Kidney epithelial cell (primary cell): ENCODE measurements around the gene KCTD8. TPM values are rescaled to one million over a fixed set of nuclear protein-coding genes. Genes with fewer than 3 reads are reported as not detected.

Experiments used
- DNase-seq: peaks from one replicate; pipeline ENCODE4 v3.0.0-alpha.2; 2010; ENCODE audit warnings: low read depth
- H3K27me3 ChIP-seq: 2 replicates; pipeline ENCODE4 v1.6.0; 2011; ENCODE audit warnings: low read length; ENCODE audit not compliant: control insufficient read depth, insufficient read depth
- H3K36me3 ChIP-seq: 2 replicates; pipeline ENCODE4 v1.5.1; 2011; ENCODE audit warnings: low read length; ENCODE audit not compliant: control insufficient read depth, insufficient read depth
- H3K4me3 ChIP-seq: 2 replicates; pipeline ENCODE4 v1.5.1; 2011; ENCODE audit warnings: low read depth, mild to moderate bottlenecking, control low read depth, low read length
- total RNA-seq: library from RNA; depleted of rRNA; stranded (reverse); fragments of >200 nt; gene quantifications from 2 replicates; pipeline ENCODE4 v1.2.3, GENCODE V29; 2015
- TF ChIP-seq, protein P1 (sequence below): IDR thresholded peaks from 2 replicates; pipeline ENCODE4 v1.5.1; 2011; ENCODE audit warnings: mild to moderate bottlenecking, moderate library complexity, low read length, control low read depth, inconsistent platforms; ENCODE audit not compliant: insufficient read depth, poor library complexity, severe bottlenecking

Gene KCTD8
- total RNA-seq, 1 donor from 2014 or later: 4.8 TPM

DNA sequence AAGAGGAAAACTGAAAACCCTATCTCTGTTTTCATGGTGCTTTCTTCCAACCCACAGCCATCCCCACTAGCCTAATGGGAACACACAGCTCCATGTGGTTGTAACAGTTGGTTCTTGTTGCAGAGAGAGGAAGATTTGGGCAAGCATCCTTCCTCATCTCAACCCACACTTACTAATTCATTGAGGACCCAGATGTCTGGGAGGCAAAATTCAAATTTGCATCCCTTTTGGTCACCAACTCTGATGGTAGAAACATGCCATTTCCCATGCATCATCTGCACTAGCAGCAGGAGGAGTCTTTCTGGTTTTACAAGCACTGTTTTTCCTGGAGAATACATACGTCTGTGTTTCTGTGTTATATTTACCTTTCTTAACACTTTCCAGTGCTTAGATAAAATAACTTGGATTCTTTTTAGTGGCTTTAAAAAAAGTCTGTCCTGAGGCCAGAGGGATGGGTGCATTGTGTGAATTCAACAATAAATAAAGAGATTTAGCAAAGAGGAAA, 301.0 kb downstream of the KCTD8 start:
- Histone ChIP-seq H3K27me3 (no peaks in the 10 kb centered on the region), H3K36me3 (no peaks in the 10 kb centered on the region), H3K4me3 (no peak overlapping the region)
- TF ChIP-seq, protein P1, sequence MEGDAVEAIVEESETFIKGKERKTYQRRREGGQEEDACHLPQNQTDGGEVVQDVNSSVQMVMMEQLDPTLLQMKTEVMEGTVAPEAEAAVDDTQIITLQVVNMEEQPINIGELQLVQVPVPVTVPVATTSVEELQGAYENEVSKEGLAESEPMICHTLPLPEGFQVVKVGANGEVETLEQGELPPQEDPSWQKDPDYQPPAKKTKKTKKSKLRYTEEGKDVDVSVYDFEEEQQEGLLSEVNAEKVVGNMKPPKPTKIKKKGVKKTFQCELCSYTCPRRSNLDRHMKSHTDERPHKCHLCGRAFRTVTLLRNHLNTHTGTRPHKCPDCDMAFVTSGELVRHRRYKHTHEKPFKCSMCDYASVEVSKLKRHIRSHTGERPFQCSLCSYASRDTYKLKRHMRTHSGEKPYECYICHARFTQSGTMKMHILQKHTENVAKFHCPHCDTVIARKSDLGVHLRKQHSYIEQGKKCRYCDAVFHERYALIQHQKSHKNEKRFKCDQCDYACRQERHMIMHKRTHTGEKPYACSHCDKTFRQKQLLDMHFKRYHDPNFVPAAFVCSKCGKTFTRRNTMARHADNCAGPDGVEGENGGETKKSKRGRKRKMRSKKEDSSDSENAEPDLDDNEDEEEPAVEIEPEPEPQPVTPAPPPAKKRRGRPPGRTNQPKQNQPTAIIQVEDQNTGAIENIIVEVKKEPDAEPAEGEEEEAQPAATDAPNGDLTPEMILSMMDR: no peak
- no peak for DNase-seq

DNA sequence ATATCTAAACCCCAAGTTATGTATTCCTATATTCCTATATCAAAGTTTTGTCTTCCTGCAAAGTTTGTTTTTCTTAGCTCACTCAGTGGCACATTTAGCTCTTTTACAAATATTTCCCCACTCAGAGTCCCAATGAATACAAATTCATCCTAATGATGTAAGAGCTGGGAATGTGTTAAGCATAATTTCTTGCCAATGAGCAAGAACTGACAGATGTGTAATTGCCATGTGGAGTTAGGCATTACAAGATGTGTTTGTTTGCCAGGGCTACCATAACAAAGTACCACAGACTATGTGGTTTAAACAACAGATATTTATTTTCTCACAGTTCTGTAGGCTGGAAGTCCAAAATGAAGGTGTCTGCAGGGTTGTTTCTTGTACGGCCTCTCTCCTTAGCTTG, 302.1 kb downstream of the KCTD8 start:
- no peak for DNase-seq
- Histone ChIP-seq H3K4me3 (no peak overlapping the region), H3K36me3 (no peaks in the 10 kb centered on the region), H3K27me3 (no peaks in the 10 kb centered on the region)
- TF ChIP-seq, protein P1: no peak

DNA sequence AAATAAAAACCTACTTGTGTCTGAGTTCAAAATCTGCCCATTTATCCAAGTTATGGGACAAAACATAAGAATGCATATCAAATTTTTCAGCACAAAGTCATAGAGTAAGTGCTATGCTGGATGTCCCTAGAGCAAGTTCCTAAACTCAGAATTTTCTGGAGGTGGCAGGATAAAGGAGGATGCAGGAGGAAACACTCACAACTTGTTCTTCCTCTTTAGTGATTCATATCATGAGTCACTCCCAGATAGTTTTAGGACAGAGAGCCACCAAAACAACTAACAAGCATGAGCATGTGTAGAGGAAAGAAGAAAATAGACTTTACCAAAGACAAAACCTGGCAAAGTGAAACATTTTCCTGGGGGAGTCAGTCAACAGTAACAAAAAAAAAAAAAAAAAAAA, 302.7 kb downstream of the KCTD8 start:
- Histone ChIP-seq H3K36me3 (no peaks in the 10 kb centered on the region), H3K27me3 (no peaks in the 10 kb centered on the region), H3K4me3 (no peak overlapping the region)
- no peak for DNase-seq
- TF ChIP-seq, protein P1: no peak

DNA sequence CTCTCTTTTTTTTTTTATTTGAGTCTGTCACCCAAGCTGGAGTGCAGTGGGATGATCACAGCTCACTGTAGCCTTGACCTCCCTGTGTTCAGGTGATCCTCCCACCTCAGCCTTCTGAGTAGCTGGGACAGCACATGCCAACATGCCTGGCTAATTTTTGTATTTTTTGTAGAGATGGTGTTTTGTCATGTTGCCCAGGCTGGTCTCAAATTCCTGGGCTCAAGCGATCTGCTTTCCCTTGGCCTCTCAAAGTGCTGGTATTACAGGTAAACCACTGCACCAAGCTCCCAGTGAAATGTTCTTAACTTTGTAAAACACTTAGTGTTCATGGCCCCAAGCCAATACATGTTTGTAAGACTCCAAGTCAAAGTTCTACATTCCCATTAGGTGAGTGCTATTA, 316.1 kb downstream of the KCTD8 start:
- TF ChIP-seq, protein P1: no peak
- Histone ChIP-seq H3K4me3 (no peak overlapping the region), H3K27me3 (no peaks in the 10 kb centered on the region), H3K36me3 (no peaks in the 10 kb centered on the region)
- DNase-seq: no peak

Other genes with a start within 250 kb of the KCTD8 start
- not detected in 2 replicates for gene YIPF7, start 202.8 kb upstream of the KCTD8 start, total RNA-seq
- gene GUF1, start 229.6 kb upstream of the KCTD8 start, total RNA-seq: 27.7 and 29.6 TPM in 2 replicates